ENCODE results near the gene SNX8.

Gene SNX8

GRCh38 chr7:2211259-2211880 lies 102.9 kb downstream of the SNX8 start:
- FAIRE-seq (no peak), DNase-seq (ENCODE audit: insufficient read length, low spot score) (no peak)

DNA sequence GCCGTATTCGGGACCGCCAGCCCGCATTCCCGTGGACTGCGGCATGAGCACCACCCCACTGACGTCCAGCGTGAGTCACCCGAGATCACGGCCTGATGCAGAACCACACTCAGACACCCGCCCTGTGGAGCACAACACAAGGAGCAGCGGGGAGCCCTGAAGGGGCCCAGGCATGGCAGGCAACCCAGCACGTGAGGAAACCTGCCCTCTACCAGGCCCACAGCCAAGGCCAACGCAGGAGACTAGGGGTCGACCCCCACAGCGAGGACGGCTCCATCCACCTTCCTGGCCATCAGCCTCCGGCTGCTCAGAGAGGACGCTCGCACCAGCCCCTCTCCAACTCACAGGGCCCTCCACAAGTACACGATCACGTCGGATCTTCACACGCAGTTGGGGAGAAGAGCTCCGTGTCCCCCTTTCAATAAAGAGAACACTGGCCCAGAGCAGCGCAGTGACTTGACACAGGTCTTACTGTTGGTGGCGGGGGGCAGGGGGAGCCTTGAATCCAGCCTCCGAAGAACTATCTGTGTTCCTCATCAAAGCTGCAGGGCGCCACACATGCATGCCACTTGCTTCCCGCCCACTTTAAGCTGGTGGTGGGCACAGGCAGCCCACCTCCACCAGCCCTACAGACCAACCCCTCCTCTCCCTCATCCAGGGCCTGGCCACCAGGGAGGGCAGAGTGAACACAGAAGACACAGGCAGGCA lies 103.5 kb downstream of the SNX8 start:
- no peak for FAIRE-seq
- DNase-seq (ENCODE audit: insufficient read length, low spot score): no peak

DNA sequence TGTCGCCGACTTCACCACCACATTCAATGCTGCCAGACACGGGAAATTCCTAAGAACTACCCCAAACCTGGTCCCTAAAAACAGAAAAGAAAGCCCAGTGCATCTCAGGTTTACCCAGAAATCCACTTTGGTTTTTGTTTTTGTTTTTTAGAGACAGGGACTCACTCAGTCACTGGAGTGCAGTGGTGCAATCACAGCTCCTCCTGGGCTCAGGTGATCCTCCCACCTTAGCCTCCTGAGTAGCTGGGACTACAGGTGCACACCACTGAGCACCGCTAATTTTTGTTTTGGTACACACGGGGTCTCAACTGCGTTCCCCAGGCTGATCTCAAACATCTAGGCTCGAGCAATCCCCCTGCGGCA lies 104.3 kb downstream of the SNX8 start:
- no peak for FAIRE-seq
- no peak for DNase-seq (ENCODE audit: insufficient read length, low spot score)

- FAIRE-seq (no peak), DNase-seq (ENCODE audit: insufficient read length, low spot score) (peak; percentile 82)
These were observed 104.9 kb downstream of the SNX8 start for GRCh38 chr7:2209146-2209960.

DNA sequence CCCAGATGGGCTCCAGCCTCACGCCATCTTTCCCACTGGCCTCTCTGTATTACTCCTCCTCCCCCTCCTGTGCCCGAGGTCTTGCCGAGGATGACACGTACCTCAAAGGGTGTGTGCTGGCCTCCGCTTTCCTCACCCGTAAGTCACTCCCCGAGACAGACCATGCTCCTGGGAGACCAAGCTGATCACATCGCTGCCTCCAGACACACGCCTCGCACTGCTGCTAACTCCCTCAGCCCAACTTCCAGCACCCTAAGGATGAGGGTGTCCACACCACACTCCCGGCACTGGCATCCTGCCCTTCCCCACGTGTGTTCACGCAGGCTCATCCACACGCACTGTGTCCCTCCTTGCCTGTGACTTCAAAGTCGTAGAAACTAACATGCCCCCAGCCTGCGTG lies 105.5 kb downstream of the SNX8 start:
- DNase-seq (ENCODE audit: insufficient read length, low spot score) (no peak), FAIRE-seq (no peak)

GRCh38 chr7:2205036-2205780 lies 109.0 kb downstream of the SNX8 start:
- DNase-seq (ENCODE audit: insufficient read length, low spot score) (no peak), FAIRE-seq (no peak)

GRCh38 chr7:2204446-2204845 lies 109.8 kb downstream of the SNX8 start:
- DNase-seq (ENCODE audit: insufficient read length, low spot score) (no peak), FAIRE-seq (no peak)

- FAIRE-seq (no peak), DNase-seq (ENCODE audit: insufficient read length, low spot score) (no peak)
These were observed 110.4 kb downstream of the SNX8 start for GRCh38 chr7:2203766-2204300.

DNA sequence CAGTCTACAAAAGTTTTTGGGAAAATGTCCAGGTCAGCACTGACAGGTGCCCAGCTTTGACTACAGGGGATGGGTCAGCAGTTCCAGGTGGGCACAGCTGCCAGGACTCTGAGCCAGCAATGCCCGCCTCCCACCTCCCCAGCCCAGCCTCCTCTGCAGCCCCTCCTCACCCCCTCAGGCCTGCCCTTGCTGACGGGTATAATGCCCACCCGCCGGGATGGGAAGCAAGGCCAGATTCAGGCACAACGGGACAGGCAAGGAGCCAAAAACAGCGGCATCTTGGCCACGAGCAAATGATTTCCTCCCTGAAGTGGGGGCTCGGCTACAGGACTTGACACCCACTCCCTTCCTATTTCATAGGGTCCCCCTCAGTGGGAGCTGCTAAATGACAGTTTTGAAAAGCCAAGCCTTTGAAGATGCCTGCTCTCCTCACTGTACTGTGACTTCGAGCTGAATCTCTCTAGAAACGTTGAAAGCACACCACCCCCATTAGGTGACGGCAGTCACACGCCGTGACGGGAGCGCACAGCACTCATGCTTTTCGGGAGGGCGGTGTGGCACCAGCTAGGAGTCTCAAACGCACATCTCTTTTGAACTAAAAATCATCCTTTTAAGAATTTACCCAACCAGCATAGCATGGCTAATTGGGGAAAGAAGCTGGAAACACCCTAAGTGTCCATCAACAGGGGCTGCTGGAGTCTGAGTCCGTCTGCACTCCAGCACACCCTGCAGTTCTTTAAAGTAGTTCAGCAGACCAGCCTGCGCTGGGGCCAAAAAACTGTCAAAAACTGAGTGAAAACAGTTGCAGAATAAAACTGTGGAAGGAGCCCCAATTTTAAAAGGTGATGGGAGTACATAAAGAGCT lies 111.1 kb downstream of the SNX8 start:
- FAIRE-seq: no peak
- DNase-seq (ENCODE audit: insufficient read length, low spot score): no peak

GRCh38 chr7:2202361-2202761 lies 111.9 kb downstream of the SNX8 start:
- DNase-seq (ENCODE audit: insufficient read length, low spot score): no peak
- no peak for FAIRE-seq
